D721Med (cell line): ENCODE measurements around the gene LIMS2.

ENCODE experiments used
- DNase-seq: peaks from one replicate; pipeline ENCODE4 v3.0.0; 2011; ENCODE audit warnings: low spot score; ENCODE audit not compliant: insufficient read length
- FAIRE-seq: peaks from 2 replicates; lab custom pipeline; 2011; peaks lifted over from hg19 to GRCh38; lab: Jason Lieb, UNC
- TF ChIP-seq, protein P1 (sequence below): IDR thresholded peaks from 2 replicates; pipeline ENCODE4 v1.5.1; 2012; ENCODE audit warnings: mild to moderate bottlenecking, control low read depth; ENCODE audit not compliant: insufficient read depth; ENCODE audit errors: missing control alignments

The LIMS2 gene

DNA sequence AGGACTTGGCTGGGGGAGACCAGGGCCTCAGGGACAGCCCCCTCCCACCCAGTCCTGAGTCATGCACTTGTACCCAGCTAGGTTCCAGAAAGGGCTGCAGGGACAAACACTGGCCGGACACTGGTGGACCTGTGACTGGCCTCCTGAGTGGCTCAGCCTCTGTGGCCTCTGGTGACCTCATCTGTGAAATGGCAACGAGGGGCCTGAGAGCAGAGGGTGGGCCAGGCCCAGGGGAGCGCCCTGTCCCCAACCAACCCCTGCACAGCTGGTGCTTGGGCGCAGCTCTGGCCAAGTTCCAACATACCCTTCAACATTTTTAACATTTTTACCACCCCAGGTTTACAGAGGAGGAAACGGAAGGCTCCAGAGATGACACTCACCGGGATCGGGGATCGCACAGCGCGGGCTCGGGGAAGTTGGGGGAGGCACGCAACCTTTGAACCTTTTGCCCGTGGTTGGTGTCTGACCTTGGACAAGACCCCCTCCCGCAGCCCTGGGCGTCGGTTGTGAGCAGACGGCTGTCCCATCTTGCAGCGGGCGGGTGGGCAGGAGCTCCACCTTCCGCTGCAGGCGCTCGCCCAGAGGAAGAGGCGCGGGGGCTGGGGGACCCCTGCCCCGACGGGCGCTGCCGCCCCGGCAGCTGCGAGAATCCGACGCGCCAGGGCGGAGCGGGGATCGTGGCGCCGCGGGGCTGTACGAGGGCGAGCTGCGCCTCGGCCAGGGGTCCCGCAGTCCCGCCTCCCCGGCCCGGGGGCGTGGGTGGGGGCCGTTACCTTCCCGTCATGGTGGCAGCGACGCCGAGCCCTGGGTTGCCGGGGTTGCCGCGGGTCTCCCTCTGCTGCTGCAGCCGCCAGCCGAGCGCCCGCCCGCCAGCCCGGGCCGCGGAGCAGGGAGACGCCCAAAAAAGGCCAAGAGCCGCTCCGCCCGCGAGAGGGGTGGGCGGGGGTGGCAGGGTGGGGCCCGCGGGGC is 805 bp downstream of the LIMS2 start:
- FAIRE-seq (no peak), DNase-seq (peak; percentile 32)
- TF ChIP-seq, protein P1, sequence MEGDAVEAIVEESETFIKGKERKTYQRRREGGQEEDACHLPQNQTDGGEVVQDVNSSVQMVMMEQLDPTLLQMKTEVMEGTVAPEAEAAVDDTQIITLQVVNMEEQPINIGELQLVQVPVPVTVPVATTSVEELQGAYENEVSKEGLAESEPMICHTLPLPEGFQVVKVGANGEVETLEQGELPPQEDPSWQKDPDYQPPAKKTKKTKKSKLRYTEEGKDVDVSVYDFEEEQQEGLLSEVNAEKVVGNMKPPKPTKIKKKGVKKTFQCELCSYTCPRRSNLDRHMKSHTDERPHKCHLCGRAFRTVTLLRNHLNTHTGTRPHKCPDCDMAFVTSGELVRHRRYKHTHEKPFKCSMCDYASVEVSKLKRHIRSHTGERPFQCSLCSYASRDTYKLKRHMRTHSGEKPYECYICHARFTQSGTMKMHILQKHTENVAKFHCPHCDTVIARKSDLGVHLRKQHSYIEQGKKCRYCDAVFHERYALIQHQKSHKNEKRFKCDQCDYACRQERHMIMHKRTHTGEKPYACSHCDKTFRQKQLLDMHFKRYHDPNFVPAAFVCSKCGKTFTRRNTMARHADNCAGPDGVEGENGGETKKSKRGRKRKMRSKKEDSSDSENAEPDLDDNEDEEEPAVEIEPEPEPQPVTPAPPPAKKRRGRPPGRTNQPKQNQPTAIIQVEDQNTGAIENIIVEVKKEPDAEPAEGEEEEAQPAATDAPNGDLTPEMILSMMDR, result no peak

DNA sequence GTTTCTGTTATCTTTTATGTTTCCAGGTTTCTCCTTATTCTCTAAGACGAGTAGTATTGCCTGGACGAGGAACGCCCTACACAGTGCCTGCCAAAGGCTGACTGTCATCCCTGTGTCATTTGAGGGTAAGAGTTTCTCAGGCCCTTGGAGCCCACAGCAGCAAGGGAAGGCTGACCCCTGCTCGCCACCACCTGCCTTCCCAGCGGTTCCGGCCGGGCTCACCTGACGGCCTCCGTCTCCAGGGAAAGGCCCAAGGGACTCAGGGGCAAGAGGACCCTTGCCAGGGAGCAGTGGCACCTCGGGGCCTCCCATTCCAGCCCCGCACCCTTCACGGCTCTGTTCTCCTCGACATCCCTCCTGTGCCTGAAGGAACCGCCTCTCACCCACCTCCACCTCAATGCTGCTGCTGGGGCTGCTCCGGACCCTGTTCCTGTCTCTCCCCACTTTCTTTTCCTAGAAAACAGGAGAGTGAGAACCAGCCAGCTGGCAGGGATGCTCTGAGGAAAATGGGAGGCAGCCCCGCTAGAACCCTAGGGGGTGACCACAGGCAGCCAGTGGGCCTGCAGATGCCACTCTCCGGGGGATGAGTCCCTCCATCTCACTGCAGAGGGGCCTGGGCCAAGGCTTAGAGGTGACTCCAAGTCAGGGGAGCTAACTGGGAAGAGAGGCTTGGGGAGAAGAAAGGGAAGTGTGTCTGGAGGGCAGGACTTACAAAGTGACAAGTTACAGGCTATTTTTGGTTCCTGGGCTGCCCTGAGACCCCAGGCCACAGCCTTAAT is 1.9 kb downstream of the LIMS2 start:
- TF ChIP-seq, protein P1, result no peak
- DNase-seq, result no peak
- no peak for FAIRE-seq

DNA sequence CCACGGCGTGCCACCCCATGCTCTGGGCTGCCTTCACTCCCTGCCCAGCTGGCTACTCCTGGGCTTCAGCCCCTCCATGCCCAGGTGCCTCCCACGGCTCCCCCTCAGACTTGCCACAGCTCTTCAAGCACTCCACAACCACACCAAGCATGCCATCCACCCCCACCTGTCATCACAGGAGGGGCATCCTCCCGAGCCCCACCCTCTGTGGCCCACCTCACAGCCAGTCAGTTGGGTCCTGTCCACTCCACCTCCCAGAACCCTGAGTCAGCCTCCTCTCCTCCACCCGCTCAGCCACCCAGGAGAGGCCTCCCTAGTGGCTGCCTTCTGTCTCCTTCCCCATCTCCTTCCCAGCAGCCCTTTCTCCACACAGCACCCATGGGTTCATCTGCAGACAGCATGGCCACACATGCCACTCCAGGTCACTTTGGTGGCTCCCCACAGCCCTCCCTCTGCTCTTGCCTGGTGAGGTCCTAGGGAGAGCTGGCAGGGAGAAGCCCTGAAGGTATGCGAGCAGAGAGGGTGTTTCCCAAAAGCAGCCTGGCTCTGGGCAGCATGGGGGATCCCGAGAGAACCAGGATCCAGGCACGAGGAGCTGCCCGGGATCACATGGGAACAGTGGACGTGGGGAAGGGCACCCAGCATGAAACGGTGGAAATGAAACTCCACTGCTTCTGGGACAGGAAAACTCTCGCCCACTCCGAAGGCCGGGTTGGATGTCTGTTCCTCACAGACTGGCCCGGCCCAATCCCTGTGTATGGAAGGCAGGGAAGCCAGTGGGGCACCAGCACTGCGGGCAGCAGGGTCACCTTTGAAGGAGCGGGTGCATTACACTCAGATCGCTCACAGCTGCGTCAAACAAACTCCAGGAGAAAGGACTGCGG is 2.7 kb downstream of the LIMS2 start:
- TF ChIP-seq, protein P1, result no peak
- FAIRE-seq (no peak), DNase-seq (peak; percentile 10)

DNA sequence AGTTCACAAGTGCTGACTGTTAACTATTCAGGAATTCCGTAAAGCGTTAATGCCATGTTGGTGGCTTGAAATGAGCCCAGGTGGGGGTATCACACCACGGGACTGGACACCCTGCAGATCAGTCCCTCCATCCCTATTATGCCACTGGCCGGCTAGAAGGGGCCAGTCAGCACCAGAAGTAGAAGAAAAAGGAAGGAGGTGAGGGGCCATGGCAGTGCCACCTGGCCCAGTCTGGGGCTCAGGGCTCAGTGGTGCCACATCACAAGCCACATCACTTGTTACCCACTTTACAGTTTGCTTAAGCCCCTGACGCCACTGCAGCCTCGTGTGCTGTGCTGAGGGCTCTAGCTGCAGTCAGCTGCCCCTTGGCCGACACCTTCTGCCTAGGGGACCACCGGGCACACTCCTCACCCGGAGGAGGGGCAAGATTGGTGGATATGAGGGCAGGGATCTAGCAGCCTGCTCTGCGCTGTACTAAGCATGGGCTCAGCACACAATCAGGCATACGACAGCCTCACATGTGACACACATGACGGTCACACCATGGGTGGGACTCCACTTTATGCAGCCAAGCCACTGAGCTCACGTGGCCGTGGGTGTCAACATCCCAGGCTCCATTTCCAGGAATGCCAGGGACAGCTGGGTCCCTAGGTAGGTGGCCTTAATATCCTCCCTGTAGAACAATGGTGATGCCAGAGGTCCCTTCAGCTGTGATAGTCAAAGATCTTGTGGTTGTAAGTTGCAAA is 3.6 kb downstream of the LIMS2 start:
- FAIRE-seq (no peak), DNase-seq (no peak)
- TF ChIP-seq, protein P1, result no peak

DNA sequence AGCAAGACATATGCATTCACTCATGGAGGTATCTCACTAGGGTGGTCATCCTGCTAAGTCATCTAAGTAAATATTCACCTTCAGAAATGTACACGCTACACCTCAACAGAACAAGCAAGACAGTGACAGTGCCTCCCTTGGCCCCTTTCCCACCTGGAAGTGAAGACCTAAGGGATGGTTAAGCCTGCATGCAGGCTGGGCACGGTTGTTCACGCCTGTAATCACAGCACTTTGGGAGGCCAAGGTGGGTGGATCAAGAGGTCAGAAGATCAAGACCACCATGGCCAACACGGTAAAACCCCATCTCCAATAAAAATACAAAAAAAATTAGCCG is 4.4 kb downstream of the LIMS2 start:
- TF ChIP-seq, protein P1, result no peak
- FAIRE-seq, result no peak

More for the DNA sequence above, 4.4 kb downstream of the LIMS2 start:
- DNase-seq, result no peak
